Tibial artery (tissue), 4 donors: ENCODE measurements around the gene ZEB2.

Source experiments
- DNase-seq, 2 donors: peaks; one replicate each; pipeline ENCODE4 v3.0.0-alpha.2; 2019
- H3K27ac ChIP-seq, 2 donors: fragments of 200-600 bp; sonication (generic) in 1 of 2; 1 replicate in 1 of 2; 2 replicates in 1 of 2; pipeline ENCODE4 v1.5.1; 2018 to 2019; ENCODE audit warnings: mild to moderate bottlenecking in 1 of 2
- H3K27me3 ChIP-seq, 2 donors: fragments of 200-600 bp; sonication (generic) in 1 of 2; one replicate each; pipeline versions ENCODE4 v1.5.1 to v1.6.0; 2016 to 2019
- H3K36me3 ChIP-seq, 3 donors: fragments of 200-600 bp; sonication (generic) in 2 of 3; one replicate each; pipeline ENCODE4 v1.5.1; 2016 to 2019; ENCODE audit warnings: mild to moderate bottlenecking in 2 of 3
- H3K4me1 ChIP-seq, 4 donors: fragments of 200-600 bp; sonication (generic) in 2 of 4; 1 replicate in 3 of 4; 2 replicates in 1 of 4; pipeline ENCODE4 v1.5.1; 2016 to 2019
- H3K4me3 ChIP-seq, 2 donors: fragments of 200-600 bp; sonication (generic) in 1 of 2; 1 replicate in 1 of 2; 2 replicates in 1 of 2; pipeline ENCODE4 v1.5.1; 2018 to 2019; ENCODE audit warnings: mild to moderate bottlenecking in 2 of 2
- H3K9me3 ChIP-seq, 3 donors: fragments of 200-600 bp; sonication (generic) in 1 of 3; one replicate each; pipeline ENCODE4 v1.5.1; 2016 to 2019
- intact Hi-C: fragments of 100-400 bp; cut with DNase I; formaldehyde crosslinking; loops from one replicate; pipeline ENCODE4 v1.15.0; 2023; ENCODE audit warnings: low total_unique reads
- TF ChIP-seq, protein P1 (sequence below), 2 experiments: fragments of 200-600 bp in 1 of 2; fragments of 450-650 bp in 1 of 2; IDR thresholded peaks; one replicate each; pipeline ENCODE4 v1.5.1; 2017 to 2019; ENCODE audit warnings: antibody characterized with exemption in 2 of 2, mild to moderate bottlenecking in 1 of 2, moderate library complexity in 1 of 2

The ZEB2 gene

GRCh38 chr2:144481109-144481508 is 38.8 kb downstream of the ZEB2 start:
- no peak overlapping the region for H3K4me3 ChIP-seq
- peaks cover 0 to 86% (median 44%) of the 10 kb centered on the region in 4 donors for H3K4me1 ChIP-seq
- no peaks in the 10 kb centered on the region for H3K36me3 ChIP-seq
- no peak for DNase-seq
- no peaks in the 10 kb centered on the region for H3K9me3 ChIP-seq
- intact Hi-C loops = no loop called here
- H3K27me3 ChIP-seq = no peaks in the 10 kb centered on the region
- TF ChIP-seq, protein P1, sequence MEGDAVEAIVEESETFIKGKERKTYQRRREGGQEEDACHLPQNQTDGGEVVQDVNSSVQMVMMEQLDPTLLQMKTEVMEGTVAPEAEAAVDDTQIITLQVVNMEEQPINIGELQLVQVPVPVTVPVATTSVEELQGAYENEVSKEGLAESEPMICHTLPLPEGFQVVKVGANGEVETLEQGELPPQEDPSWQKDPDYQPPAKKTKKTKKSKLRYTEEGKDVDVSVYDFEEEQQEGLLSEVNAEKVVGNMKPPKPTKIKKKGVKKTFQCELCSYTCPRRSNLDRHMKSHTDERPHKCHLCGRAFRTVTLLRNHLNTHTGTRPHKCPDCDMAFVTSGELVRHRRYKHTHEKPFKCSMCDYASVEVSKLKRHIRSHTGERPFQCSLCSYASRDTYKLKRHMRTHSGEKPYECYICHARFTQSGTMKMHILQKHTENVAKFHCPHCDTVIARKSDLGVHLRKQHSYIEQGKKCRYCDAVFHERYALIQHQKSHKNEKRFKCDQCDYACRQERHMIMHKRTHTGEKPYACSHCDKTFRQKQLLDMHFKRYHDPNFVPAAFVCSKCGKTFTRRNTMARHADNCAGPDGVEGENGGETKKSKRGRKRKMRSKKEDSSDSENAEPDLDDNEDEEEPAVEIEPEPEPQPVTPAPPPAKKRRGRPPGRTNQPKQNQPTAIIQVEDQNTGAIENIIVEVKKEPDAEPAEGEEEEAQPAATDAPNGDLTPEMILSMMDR (IDR thresholded peaks at IDR 0.05) = no peak
- H3K27ac ChIP-seq = peak overlapping the region in 1 of 2 donors; percentile 56

- Histone ChIP-seq H3K4me1 (peaks cover 0 to 87% (median 44%) of the 10 kb centered on the region in 4 donors), H3K27ac (peak overlapping the region; percentile 29 to 56), H3K9me3 (no peaks in the 10 kb centered on the region), H3K27me3 (no peaks in the 10 kb centered on the region), H3K4me3 (no peak overlapping the region), H3K36me3 (no peaks in the 10 kb centered on the region)
- intact Hi-C loops = no loop called here
- DNase-seq = no peak
- TF ChIP-seq, protein P1 (IDR thresholded peaks at IDR 0.05) = no peak
Observed at GRCh38 chr2:144480285-144480684, 39.6 kb downstream of the ZEB2 start.

GRCh38 chr2:144479659-144480058 is 40.3 kb downstream of the ZEB2 start:
- H3K27ac ChIP-seq = peak overlapping the region; percentile 29 to 56

GRCh38 chr2:144479138-144479537 is 40.8 kb downstream of the ZEB2 start:
- intact Hi-C loops = no loop called here
- TF ChIP-seq, protein P1 (IDR thresholded peaks at IDR 0.05) = no peak
- Histone ChIP-seq H3K4me1 (peaks cover 0 to 80% (median 36%) of the 10 kb centered on the region in 4 donors), H3K27ac (peak overlapping the region; percentile 29 to 56), H3K4me3 (no peak overlapping the region), H3K27me3 (no peaks in the 10 kb centered on the region), H3K36me3 (no peaks in the 10 kb centered on the region), H3K9me3 (no peaks in the 10 kb centered on the region)
- no peak for DNase-seq

More at GRCh38 chr2:144479659-144480058, 40.3 kb downstream of the ZEB2 start:
- no peaks in the 10 kb centered on the region for H3K27me3 ChIP-seq
- TF ChIP-seq, protein P1 (IDR thresholded peaks at IDR 0.05) = no peak
- peaks cover 0 to 80% (median 39%) of the 10 kb centered on the region in 4 donors for H3K4me1 ChIP-seq
- DNase-seq = no peak
- H3K4me3 ChIP-seq = no peak overlapping the region
- H3K9me3 ChIP-seq = no peaks in the 10 kb centered on the region
- no peaks in the 10 kb centered on the region for H3K36me3 ChIP-seq
- intact Hi-C loops = no loop called here

DNA sequence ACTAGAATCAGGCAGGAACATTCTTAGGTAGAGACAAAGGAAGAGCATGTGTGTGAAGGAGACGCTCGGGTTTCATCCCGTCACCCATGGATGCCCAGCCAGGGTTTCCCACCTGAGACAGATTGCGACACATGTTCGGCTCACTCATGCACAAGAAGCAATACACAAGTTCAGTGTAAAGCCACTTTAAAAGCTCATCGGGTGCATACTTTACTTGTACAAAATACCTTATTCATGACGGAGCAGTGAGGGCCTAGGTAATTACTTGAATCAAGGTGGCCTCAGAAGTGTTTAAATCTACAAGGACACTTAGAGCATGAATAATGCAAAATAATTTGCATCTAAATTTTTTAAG is 42.0 kb downstream of the ZEB2 start:
- intact Hi-C loops = no loop called here
- Histone ChIP-seq H3K4me1 (peaks cover 0 to 86% (median 38%) of the 10 kb centered on the region in 4 donors), H3K36me3 (no peaks in the 10 kb centered on the region), H3K9me3 (no peaks in the 10 kb centered on the region), H3K27ac (peak overlapping the region; percentile 29 to 56), H3K27me3 (no peaks in the 10 kb centered on the region), H3K4me3 (peak overlapping the region in 1 of 2 donors; percentile 9)
- DNase-seq = no peak
- TF ChIP-seq, protein P1 (IDR thresholded peaks at IDR 0.05) = no peak
